Measurements from ENCODE around the gene MGAT3.

- TF ChIP-seq FOXP1 (IDR thresholded peaks at IDR 0.05): no peak
- TF ChIP-seq FOXP1 (CRISPR knock-in tag; IDR thresholded peaks at IDR 0.05): no peak
- no peak for TF ChIP-seq SKI (IDR thresholded peaks at IDR 0.05; ENCODE audit: partially characterized antibody)
- no peak for TF ChIP-seq HNF4G (IDR thresholded peaks at IDR 0.05; ENCODE audit: borderline replicate concordance, low read depth, low read length)
- TF ChIP-seq HNF4G (CRISPR knock-in tag; IDR thresholded peaks at IDR 0.05; ENCODE audit: borderline replicate concordance, low read depth): no peak
- TF ChIP-seq SRSF1 (optimal IDR thresholded peaks at IDR 0.05; ENCODE audit: low read depth, low read length): no peak
- TF ChIP-seq CTCF (CRISPR knock-in tag; IDR thresholded peaks at IDR 0.05): peak; percentile 21; the same call in 1 of the 2 replicates
- no peak for TF ChIP-seq REST (IDR thresholded peaks at IDR 0.05; ENCODE audit: borderline replicate concordance in 1 of 2, low read depth in 1 of 2, low read length in 2 of 2)
- TF ChIP-seq SUZ12 (IDR thresholded peaks at IDR 0.05; ENCODE audit: low read depth, low read length): no peak
- no peak for TF ChIP-seq KDM1A (CRISPR knock-in tag; IDR thresholded peaks at IDR 0.05)
- no peak for TF ChIP-seq ZNF234 (CRISPR knock-in tag; conservative IDR thresholded peaks at IDR 0.05)
- no peak for TF ChIP-seq MIER3 (CRISPR knock-in tag; IDR thresholded peaks at IDR 0.05; ENCODE audit: borderline replicate concordance)
- TF ChIP-seq JUNB (CRISPR knock-in tag; IDR thresholded peaks at IDR 0.05; ENCODE audit: borderline replicate concordance): no peak
- TF ChIP-seq HINFP (CRISPR knock-in tag; IDR thresholded peaks at IDR 0.05; ENCODE audit: low read depth): no peak
- TF ChIP-seq FOXK1 (CRISPR knock-in tag; IDR thresholded peaks at IDR 0.05; ENCODE audit: borderline replicate concordance, low read depth): no peak
Observed at GRCh38 chr22:39530692-39531331, 74.0 kb downstream of the MGAT3 start.
